DOHH2 (cell line): ENCODE data around the gene ATP11A.

ENCODE experiments used
- H3F3A ChIP-seq: fragments of 200-600 bp; sonication (generic), shearing (Covaris generic); 2 replicates; pipeline ENCODE4 v1.6.0; 2016; ENCODE audit warnings: antibody characterized with exemption, mild to moderate bottlenecking; ENCODE audit not compliant: control insufficient read depth, insufficient read depth
- H3K27ac ChIP-seq: fragments of 200-600 bp; sonication (generic); 2 replicates; pipeline ENCODE4 v1.5.1; 2014; ENCODE audit warnings: low read depth, mild to moderate bottlenecking, low read length, moderate library complexity
- H3K27me3 ChIP-seq: fragments of 200-600 bp; sonication (generic); 2 replicates; pipeline ENCODE4 v1.6.1; 2014; ENCODE audit warnings: mild to moderate bottlenecking, low read length, mixed read lengths; ENCODE audit not compliant: control insufficient read depth
- H3K36me3 ChIP-seq: fragments of 200-600 bp; sonication (generic); 2 replicates; pipeline ENCODE4 v1.6.1; 2014; ENCODE audit warnings: mild to moderate bottlenecking, low read length, moderate library complexity, mixed read lengths; ENCODE audit not compliant: control insufficient read depth
- H3K4me1 ChIP-seq: fragments of 200-600 bp; sonication (generic); 2 replicates; pipeline ENCODE4 v1.6.1; 2014; ENCODE audit warnings: mild to moderate bottlenecking, low read length, mixed read lengths; ENCODE audit not compliant: control insufficient read depth
- H3K4me2 ChIP-seq: fragments of 200-600 bp; sonication (generic); 2 replicates; pipeline ENCODE4 v1.6.0; 2014; ENCODE audit warnings: mild to moderate bottlenecking, low read length, moderate library complexity
- H3K4me3 ChIP-seq: fragments of 200-600 bp; sonication (generic); 2 replicates; pipeline ENCODE4 v1.5.1; 2014; ENCODE audit warnings: mild to moderate bottlenecking, low read length, mixed read lengths
- H3K79me2 ChIP-seq: fragments of 200-600 bp; sonication (generic); 2 replicates; pipeline ENCODE4 v1.6.1; 2014; ENCODE audit warnings: mild to moderate bottlenecking, low read length, mixed read lengths; ENCODE audit not compliant: control insufficient read depth
- H3K9me2 ChIP-seq: fragments of 200-600 bp; sonication (generic); replicated peaks from 2 replicates; pipeline ENCODE4 v1.6.1; 2014; ENCODE audit warnings: mild to moderate bottlenecking, low read length, mixed read lengths; ENCODE audit not compliant: control insufficient read depth
- H3K9me3 ChIP-seq: fragments of 200-600 bp; sonication (generic); 2 replicates; pipeline ENCODE4 v1.6.1; 2014; ENCODE audit warnings: antibody characterized with exemption, low read length, mixed read lengths; ENCODE audit not compliant: control insufficient read depth, insufficient read depth
- H4K20me1 ChIP-seq: fragments of 200-600 bp; sonication (generic); 2 replicates; pipeline ENCODE4 v1.6.0; 2014; ENCODE audit warnings: low read depth, mild to moderate bottlenecking, antibody characterized with exemption, low read length, moderate library complexity; ENCODE audit not compliant: control insufficient read depth, insufficient read depth
- EZH2phosphoT487 ChIP-seq: fragments of 200-600 bp; sonication (generic); IDR thresholded peaks from 2 replicates; pipeline ENCODE4 v1.6.1; 2017; ENCODE audit warnings: borderline replicate concordance, mild to moderate bottlenecking, antibody characterized with exemption, low read length, moderate library complexity, mixed read lengths
- TF ChIP-seq, protein P1 (sequence below): fragments of 200-600 bp; sonication (generic); IDR thresholded peaks from one replicate; pipeline ENCODE4 v1.5.1; 2014; ENCODE audit warnings: antibody characterized with exemption, mild to moderate bottlenecking, low read depth, low read length; ENCODE audit not compliant: poor library complexity, severe bottlenecking

The ATP11A gene

GRCh38 chr13:112728375-112729126 lies 38.7 kb downstream of the ATP11A start:
- Histone ChIP-seq H3K9me3 (no peaks in the 10 kb centered on the region), H3K4me2 (no peak overlapping the region), H3K27ac (no peak overlapping the region), H3K36me3 (no peaks in the 10 kb centered on the region), H3K9me2 (no peaks in the 10 kb centered on the region), H3K79me2 (peaks cover 41% of the 10 kb centered on the region), H3K4me3 (no peak overlapping the region), H3F3A (no peaks in the 10 kb centered on the region), H4K20me1 (0 out of 2 replicates have a peak, but pooled peaks cover 6% of the 10 kb centered on the region), H3K27me3 (no peaks in the 10 kb centered on the region), H3K4me1 (peaks cover 4% of the 10 kb centered on the region; the same call in 1 of the 2 replicates)
- TF ChIP-seq, protein P1, sequence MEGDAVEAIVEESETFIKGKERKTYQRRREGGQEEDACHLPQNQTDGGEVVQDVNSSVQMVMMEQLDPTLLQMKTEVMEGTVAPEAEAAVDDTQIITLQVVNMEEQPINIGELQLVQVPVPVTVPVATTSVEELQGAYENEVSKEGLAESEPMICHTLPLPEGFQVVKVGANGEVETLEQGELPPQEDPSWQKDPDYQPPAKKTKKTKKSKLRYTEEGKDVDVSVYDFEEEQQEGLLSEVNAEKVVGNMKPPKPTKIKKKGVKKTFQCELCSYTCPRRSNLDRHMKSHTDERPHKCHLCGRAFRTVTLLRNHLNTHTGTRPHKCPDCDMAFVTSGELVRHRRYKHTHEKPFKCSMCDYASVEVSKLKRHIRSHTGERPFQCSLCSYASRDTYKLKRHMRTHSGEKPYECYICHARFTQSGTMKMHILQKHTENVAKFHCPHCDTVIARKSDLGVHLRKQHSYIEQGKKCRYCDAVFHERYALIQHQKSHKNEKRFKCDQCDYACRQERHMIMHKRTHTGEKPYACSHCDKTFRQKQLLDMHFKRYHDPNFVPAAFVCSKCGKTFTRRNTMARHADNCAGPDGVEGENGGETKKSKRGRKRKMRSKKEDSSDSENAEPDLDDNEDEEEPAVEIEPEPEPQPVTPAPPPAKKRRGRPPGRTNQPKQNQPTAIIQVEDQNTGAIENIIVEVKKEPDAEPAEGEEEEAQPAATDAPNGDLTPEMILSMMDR = no peak
- no peak for TF ChIP-seq EZH2phosphoT487

- Histone ChIP-seq H3K4me1 (peaks cover 4% of the 10 kb centered on the region; the same call in 1 of the 2 replicates), H4K20me1 (0 out of 2 replicates have a peak, but pooled peaks cover 11% of the 10 kb centered on the region), H3K79me2 (peaks cover 44% of the 10 kb centered on the region), H3K4me3 (no peak overlapping the region), H3K9me2 (no peaks in the 10 kb centered on the region), H3F3A (no peaks in the 10 kb centered on the region), H3K27ac (no peak overlapping the region), H3K9me3 (no peaks in the 10 kb centered on the region), H3K27me3 (no peaks in the 10 kb centered on the region), H3K4me2 (no peak overlapping the region), H3K36me3 (no peaks in the 10 kb centered on the region)
- no peak for TF ChIP-seq EZH2phosphoT487
- TF ChIP-seq, protein P1 = no peak
These were observed 39.6 kb downstream of the ATP11A start for GRCh38 chr13:112729408-112729807.

DNA sequence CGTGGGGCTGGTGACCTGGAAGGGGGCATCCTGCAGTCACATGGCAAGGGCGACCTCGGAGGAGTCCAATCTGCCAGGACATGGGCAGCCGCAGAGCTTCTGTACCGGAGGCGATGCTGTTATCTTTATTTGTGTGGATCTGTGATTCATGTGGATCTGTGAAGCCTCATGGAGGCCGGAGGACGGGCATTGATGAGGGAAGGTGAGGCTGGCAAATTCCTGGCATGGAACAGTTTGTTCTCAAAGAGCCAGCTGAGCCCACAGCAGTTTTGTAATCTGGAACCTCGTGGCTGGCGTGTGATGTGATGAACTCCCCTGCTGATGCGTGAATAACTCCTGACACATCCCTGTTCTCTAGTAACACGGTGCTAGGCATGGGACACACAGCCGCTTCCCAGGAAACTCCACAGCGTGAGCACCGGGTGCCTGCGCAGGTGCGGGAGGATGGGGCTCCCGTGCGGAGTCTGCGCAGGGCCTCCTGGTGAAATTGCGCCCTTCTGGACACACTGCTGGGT lies 40.4 kb downstream of the ATP11A start:
- H3K27me3 ChIP-seq = no peaks in the 10 kb centered on the region
- no peaks in the 10 kb centered on the region for H3K36me3 ChIP-seq
- no peak overlapping the region for H3K4me2 ChIP-seq
- no peak overlapping the region for H3K27ac ChIP-seq
- H3K9me3 ChIP-seq = no peaks in the 10 kb centered on the region
- no peaks in the 10 kb centered on the region for H3K9me2 ChIP-seq
- H3F3A ChIP-seq = no peaks in the 10 kb centered on the region
- H3K79me2 ChIP-seq = peaks cover 44% of the 10 kb centered on the region
- TF ChIP-seq EZH2phosphoT487 = no peak
- no peak overlapping the region for H3K4me3 ChIP-seq
- H3K4me1 ChIP-seq = peaks cover 4% of the 10 kb centered on the region; the same call in 1 of the 2 replicates
- H4K20me1 ChIP-seq = 0 out of 2 replicates have a peak, but pooled peaks cover 5% of the 10 kb centered on the region
